Subcutaneous abdominal adipose tissue (tissue), 5 donors: ENCODE data around the gene UBASH3A.

ENCODE experiments used
- H3K27ac ChIP-seq: one replicate; pipeline ENCODE4 v1.7.0; 2013; ENCODE audit warnings: low read depth, mild to moderate bottlenecking, inconsistent platforms, low read length, moderate library complexity
- H3K27me3 ChIP-seq, 5 donors: one replicate each; pipeline ENCODE4 v1.7.0; 2013; ENCODE audit warnings: low read length in 5 of 5, inconsistent platforms in 1 of 5; ENCODE audit not compliant: control insufficient read depth in 5 of 5, insufficient read depth in 4 of 5
- H3K36me3 ChIP-seq, 5 donors: one replicate each; pipeline ENCODE4 v1.7.0; 2013; ENCODE audit warnings: low read length in 5 of 5; ENCODE audit not compliant: control insufficient read depth in 5 of 5, insufficient read depth in 5 of 5
- H3K4me1 ChIP-seq, 5 donors: one replicate each; pipeline ENCODE4 v1.7.0; 2013; ENCODE audit warnings: low read length in 5 of 5, mild to moderate bottlenecking in 3 of 5, moderate library complexity in 1 of 5; ENCODE audit not compliant: control insufficient read depth in 5 of 5, insufficient read depth in 5 of 5
- H3K4me3 ChIP-seq, 5 donors: one replicate each; pipeline ENCODE4 v1.7.0; 2013; ENCODE audit warnings: low read length in 5 of 5, low read depth in 1 of 5
- H3K9ac ChIP-seq, 5 donors: one replicate each; pipeline ENCODE4 v1.7.0; 2013; ENCODE audit warnings: low read length in 5 of 5, mild to moderate bottlenecking in 4 of 5, moderate library complexity in 3 of 5
- H3K9me3 ChIP-seq, 5 donors: one replicate each; pipeline ENCODE4 v1.7.0; 2013; ENCODE audit warnings: low read length in 5 of 5; ENCODE audit not compliant: control insufficient read depth in 5 of 5
- donor health status: healthy.
- donor health status: healthy.
- donor health status: healthy.
- donor health status: healthy.
- donor health status: healthy.

The UBASH3A gene

GRCh38 chr21:42374457-42374856 lies 29.2 kb upstream of the UBASH3A start:
- Histone ChIP-seq H3K36me3 (no peaks in the 10 kb centered on the region), H3K9me3 (no peaks in the 10 kb centered on the region), H3K9ac (no peak overlapping the region), H3K4me1 (no peaks in the 10 kb centered on the region), H3K27me3 (peaks cover 11 to 38% (median 29%) of the 10 kb centered on the region in 5 donors), H3K27ac (no peak overlapping the region), H3K4me3 (no peak overlapping the region)

DNA sequence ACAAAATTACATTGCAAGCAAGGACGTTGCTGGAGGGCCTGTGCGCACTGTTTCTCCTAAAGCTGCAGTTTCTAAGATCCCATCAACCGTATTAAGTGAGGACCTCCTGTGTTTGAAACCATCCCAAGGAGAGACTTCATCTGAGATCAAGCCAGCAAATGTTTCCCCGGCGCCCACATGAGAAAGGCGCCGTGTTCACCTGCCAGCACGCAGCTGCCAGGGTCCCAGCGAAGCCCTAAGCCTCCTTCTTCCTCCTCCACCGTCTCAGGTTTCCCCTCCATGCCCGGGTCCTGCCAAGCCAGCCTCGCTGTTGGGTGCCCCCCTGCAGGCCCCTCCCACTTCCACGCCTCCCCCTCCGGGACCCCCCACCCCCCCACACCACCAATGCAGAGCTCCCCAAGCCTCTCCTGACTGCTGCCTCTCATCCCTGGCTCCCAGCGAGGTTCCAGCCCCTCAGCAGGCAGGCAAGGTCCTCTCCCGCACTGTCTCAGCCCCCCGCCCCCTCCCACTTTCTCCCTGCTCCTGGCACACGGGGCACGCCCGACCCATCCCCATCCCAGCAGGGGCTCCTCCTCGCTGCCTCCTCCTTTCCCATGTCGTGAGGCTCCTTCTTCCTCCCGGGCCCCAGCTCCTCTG lies 28.7 kb upstream of the UBASH3A start:
- H3K4me1 ChIP-seq, result no peaks in the 10 kb centered on the region
- no peak overlapping the region for H3K9ac ChIP-seq
- no peak overlapping the region for H3K27ac ChIP-seq
- H3K9me3 ChIP-seq, result no peaks in the 10 kb centered on the region
- H3K4me3 ChIP-seq, result no peak overlapping the region
- peaks cover 11 to 38% (median 29%) of the 10 kb centered on the region in 5 donors for H3K27me3 ChIP-seq
- no peaks in the 10 kb centered on the region for H3K36me3 ChIP-seq

GRCh38 chr21:42375506-42375905 lies 28.2 kb upstream of the UBASH3A start:
- no peaks in the 10 kb centered on the region for H3K36me3 ChIP-seq
- no peak overlapping the region for H3K9ac ChIP-seq
- H3K9me3 ChIP-seq, result no peaks in the 10 kb centered on the region
- H3K4me1 ChIP-seq, result no peaks in the 10 kb centered on the region
- no peak overlapping the region for H3K4me3 ChIP-seq
- H3K27ac ChIP-seq, result no peak overlapping the region
- H3K27me3 ChIP-seq, result peaks cover 11 to 33% (median 28%) of the 10 kb centered on the region in 5 donors

DNA sequence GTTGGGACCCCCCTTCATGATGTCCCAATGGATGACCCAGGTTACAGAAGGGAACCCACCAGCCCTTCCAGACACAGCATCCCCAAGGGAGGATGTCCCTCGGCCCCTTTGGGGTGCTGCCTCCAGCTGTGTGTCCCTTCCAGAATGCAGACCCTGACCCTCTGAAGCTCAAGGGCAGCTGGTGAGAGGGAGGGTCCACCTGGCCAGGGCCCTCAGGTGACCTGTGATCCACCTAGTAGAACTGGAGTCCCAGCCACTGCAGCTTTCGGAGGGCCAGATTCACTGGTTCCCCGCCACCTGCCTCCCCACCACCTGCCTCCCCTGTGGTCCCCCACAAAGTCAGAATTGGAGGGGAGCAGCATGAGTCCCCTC lies 27.8 kb upstream of the UBASH3A start:
- no peak overlapping the region for H3K4me3 ChIP-seq
- H3K9ac ChIP-seq, result no peak overlapping the region
- no peaks in the 10 kb centered on the region for H3K9me3 ChIP-seq
- H3K4me1 ChIP-seq, result no peaks in the 10 kb centered on the region
- no peak overlapping the region for H3K27ac ChIP-seq
- peaks cover 11 to 29% (median 23%) of the 10 kb centered on the region in 5 donors for H3K27me3 ChIP-seq
- no peaks in the 10 kb centered on the region for H3K36me3 ChIP-seq

- peaks cover 0 to 1% (median 0%) of the 10 kb centered on the region in 5 donors for H3K9me3 ChIP-seq
- H3K9ac ChIP-seq, result no peak overlapping the region
- no peaks in the 10 kb centered on the region for H3K36me3 ChIP-seq
- peaks cover 11 to 29% (median 23%) of the 10 kb centered on the region in 5 donors for H3K27me3 ChIP-seq
- no peak overlapping the region for H3K27ac ChIP-seq
- no peaks in the 10 kb centered on the region for H3K4me1 ChIP-seq
- no peak overlapping the region for H3K4me3 ChIP-seq
Observed at GRCh38 chr21:42376338-42376982, 27.2 kb upstream of the UBASH3A start.

- Histone ChIP-seq H3K9me3 (peaks cover 0 to 10% (median 4%) of the 10 kb centered on the region in 5 donors), H3K27me3 (peaks cover 11 to 29% (median 23%) of the 10 kb centered on the region in 5 donors), H3K9ac (no peak overlapping the region), H3K36me3 (no peaks in the 10 kb centered on the region), H3K4me1 (no peaks in the 10 kb centered on the region), H3K27ac (no peak overlapping the region), H3K4me3 (no peak overlapping the region)
Observed at GRCh38 chr21:42377211-42377950, 26.3 kb upstream of the UBASH3A start.

- Histone ChIP-seq H3K27me3 (peaks cover 11 to 30% (median 25%) of the 10 kb centered on the region in 5 donors), H3K27ac (no peak overlapping the region), H3K4me3 (no peak overlapping the region), H3K9me3 (peaks cover 0 to 11% (median 4%) of the 10 kb centered on the region in 5 donors), H3K36me3 (no peaks in the 10 kb centered on the region), H3K4me1 (no peaks in the 10 kb centered on the region), H3K9ac (no peak overlapping the region)
Observed at GRCh38 chr21:42377951-42378340, 25.8 kb upstream of the UBASH3A start.

DNA sequence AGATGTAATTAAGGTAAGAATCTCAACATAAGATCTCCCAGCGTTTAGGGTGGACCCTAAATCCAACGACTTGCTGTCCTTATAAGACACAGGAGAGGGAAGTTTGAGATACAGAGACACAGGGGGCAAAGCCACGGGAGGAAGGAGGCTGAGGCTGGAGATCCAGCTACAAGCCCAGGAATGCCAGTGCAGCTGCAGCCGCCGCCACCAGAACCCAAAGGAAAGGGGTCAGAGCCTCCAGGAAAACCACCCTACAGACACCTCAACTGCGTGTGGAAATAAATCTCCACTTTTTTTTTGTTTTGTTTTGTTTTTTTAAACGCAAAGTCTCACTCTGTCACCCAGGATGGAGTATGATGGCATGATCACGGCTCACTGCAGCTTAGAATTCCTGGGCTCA lies 25.3 kb upstream of the UBASH3A start:
- no peak overlapping the region for H3K27ac ChIP-seq
- H3K9ac ChIP-seq, result no peak overlapping the region
- H3K9me3 ChIP-seq, result peaks cover 0 to 11% (median 4%) of the 10 kb centered on the region in 5 donors
- no peaks in the 10 kb centered on the region for H3K4me1 ChIP-seq
- peaks cover 11 to 31% (median 25%) of the 10 kb centered on the region in 5 donors for H3K27me3 ChIP-seq
- H3K36me3 ChIP-seq, result no peaks in the 10 kb centered on the region
- H3K4me3 ChIP-seq, result no peak overlapping the region

- Histone ChIP-seq H3K27me3 (peaks cover 8 to 30% (median 20%) of the 10 kb centered on the region in 5 donors), H3K4me1 (no peaks in the 10 kb centered on the region), H3K4me3 (no peak overlapping the region), H3K9ac (no peak overlapping the region), H3K36me3 (no peaks in the 10 kb centered on the region), H3K9me3 (peaks cover 0 to 11% (median 4%) of the 10 kb centered on the region in 5 donors), H3K27ac (no peak overlapping the region)
Observed at GRCh38 chr21:42379426-42380215, 24.1 kb upstream of the UBASH3A start.
